Activated CD8-positive, alpha-beta memory T cell treated with anti-CD3 and anti-CD28 coated beads, Interleukin-2, amount 50 U/mL, for 1 hour (primary cell): ENCODE results near the gene ADAMTSL4.

Experiments used
- DNase-seq: peaks from one replicate; pipeline ENCODE4 v3.0.0-alpha.2; 2020; ENCODE audit errors: extremely low read depth

ADAMTSL4 gene

DNA sequence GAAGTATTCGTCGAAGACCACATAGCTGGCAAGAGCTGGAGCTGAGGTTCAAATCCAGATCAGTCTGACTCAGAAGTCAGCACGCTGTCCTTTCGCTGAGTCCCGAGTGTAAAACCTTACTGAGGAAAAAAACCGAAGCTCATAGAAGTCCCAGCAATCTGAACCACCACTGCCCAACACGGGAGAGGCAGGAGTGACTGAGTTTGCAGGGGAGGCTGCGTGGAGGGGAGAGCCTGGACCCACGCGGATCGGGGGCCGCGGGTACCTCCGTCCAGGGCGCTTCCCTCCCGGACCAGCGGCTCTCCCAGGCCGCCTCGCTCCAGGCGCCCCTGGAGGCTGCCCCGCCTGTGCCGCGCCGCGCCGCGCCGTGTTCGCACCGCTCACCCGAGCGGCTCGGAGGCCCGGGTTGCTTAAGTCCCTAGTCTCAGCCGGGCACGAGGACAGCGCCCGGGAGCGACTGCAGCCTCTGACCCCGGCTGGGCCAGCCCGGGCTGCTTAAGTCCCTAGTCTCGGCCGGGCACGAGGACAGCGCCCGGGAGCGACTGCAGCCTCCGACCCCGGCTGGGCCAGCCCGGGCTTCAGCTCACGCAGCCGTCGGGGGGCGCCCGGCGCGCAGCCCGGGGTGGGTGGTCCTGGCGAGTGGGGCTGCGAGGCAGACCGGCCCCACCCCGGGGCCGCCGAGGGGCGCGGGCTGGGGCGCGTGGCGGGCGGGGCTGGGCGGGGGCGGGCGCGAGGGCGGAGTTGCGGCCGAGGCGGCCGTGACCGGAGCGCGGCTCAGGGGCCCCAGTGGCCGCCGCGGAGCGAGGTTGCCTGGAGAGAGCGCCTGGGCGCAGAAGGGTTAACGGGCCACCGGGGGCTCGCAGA lies at the start of gene ADAMTSL4:
Gene ADAMTSL4, plus strand, starts transcription at position 777 of the 864 bp plus-strand sequence. CDS start 2,881 bp downstream, outside the sequence.
- DNase-seq = no peak

DNA sequence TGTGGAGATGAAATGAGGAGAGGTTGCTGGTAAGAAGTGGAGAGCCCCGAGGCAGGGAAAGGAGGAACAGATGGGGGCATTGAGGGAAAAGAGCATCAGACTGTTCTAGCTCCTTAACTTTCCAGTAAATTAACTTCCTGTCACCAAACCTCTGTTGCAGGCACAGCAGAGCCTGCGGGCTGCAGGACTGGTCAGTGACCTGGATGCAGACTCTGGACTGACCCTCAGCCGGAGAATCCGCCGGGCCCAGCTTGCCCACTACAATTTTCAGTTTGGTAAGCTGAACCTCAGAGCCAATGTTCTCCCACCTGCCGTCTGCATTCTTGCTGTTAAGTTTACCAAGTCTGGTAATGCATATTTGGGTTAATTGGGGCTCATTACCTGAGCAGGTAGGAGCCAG lies 43.8 kb upstream of the ADAMTSL4 start:
- no peak for DNase-seq

- DNase-seq = no peak
Observed at GRCh38 chr1:150507912-150508864, 41.0 kb upstream of the ADAMTSL4 start, which contains the start of gene ECM1. ECM1 (plus strand) TSS chr1:150508109; CDS start chr1:150508210, 101 bp downstream.

DNA sequence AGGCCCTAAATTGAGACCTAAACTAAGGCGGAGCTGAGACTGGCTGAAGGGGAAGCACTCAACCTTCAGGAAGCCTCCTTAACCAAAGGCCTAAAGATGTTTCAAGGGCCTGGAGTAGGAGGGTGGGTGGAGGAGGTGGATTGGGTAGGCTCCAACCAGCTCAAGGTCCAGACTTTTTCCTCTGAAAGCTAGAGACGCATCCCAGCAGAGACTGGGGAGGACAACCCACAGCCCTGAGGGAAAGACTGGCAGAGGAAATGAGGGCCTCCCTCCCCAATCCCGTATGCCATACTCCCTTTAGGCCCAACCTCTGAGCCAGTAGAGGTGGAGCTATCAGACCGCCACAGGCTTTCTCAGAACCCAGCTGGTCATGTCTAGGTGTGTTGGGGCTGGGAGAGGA lies 40.2 kb upstream of the ADAMTSL4 start:
- no peak for DNase-seq

DNA sequence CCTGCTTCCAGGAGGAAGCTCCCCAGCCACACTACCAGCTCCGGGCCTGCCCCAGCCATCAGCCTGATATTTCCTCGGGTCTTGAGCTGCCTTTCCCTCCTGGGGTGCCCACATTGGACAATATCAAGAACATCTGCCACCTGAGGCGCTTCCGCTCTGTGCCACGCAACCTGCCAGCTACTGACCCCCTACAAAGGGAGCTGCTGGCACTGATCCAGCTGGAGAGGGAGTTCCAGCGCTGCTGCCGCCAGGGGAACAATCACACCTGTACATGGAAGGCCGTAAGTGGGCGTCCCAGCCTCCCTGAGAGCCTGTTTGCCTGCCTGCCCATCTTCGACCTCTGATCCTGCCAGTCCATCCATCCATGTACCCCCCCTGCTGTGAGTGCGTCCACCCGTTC lies 37.7 kb upstream of the ADAMTSL4 start:
- no peak for DNase-seq

GRCh38 chr1:150511985-150512660 lies 37.1 kb upstream of the ADAMTSL4 start:
- DNase-seq = no peak

- no peak for DNase-seq
Observed at GRCh38 chr1:150512846-150513245, 36.4 kb upstream of the ADAMTSL4 start.

DNA sequence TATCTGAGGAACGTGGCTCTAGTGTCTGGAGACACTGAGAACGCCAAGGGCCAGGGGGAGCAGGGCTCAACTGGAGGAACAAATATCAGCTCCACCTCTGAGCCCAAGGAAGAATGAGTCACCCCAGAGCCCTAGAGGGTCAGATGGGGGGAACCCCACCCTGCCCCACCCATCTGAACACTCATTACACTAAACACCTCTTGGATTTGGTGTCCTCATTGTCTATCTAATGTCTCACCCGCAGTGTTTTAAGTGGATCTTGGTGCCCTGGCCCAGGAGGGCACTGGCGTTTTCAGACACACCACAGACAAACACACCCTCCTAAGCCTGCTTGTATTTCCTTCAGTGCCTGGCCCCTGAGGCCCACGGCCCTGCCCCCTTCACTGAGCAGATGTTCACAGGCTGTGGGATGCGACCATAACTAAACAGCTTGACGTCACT lies 35.8 kb upstream of the ADAMTSL4 start:
- DNase-seq = no peak

- no peak for DNase-seq
Observed at GRCh38 chr1:150514260-150514659, 34.9 kb upstream of the ADAMTSL4 start.

DNA sequence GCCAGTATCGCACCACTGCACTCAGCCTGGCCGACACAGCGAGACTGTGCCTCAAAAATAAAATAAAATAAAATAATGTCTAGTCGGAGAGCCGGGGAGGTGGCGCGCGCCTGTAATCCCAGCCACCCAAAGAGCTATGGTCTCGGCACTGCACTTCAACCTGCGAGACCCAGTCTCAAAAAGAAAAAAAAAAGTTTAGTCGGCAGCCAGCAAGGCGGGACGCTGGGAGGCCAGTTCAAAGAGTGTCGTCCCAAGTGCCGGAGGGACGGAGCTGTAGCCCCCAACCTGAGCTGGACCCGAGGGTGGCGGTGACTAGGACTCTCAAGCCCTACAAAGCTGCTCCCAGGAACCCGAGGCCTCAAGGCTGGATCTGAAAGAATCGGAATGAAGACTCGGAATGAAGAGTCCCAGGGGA lies 34.3 kb upstream of the ADAMTSL4 start:
- no peak for DNase-seq

- peak; percentile 63 for DNase-seq
Observed at GRCh38 chr1:150515328-150516049, 33.7 kb upstream of the ADAMTSL4 start, which contains the start of gene FALEC. FALEC (plus strand) TSS chr1:150515752.

DNA sequence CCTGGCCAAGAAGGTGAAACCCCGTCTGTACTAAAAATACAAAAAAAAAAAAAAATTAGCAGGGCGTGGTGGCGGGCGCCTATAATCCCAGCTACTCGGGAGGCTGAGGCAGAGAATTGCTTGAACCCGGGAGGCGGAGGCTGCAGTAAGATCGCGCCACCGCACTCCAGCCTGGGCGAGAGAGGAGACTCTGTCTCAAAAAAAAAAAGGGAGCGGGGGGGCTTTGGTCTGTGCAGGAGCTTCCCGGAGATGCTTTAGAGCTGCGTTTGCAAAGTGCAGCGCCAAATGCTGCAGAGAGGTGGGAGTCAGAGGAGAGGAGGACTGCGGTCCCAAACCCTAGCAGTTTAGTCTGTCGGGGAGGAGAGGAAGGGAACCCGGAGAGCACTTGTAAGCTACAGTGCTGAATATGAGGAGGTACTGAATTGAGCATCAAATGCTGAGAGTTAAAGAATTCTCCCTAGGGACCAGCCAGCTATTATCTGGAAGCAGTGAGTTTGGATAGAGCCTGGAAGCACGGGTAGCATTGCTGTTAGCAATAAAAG lies 33.1 kb upstream of the ADAMTSL4 start:
- DNase-seq = no peak

GRCh38 chr1:150516616-150517015 lies 32.6 kb upstream of the ADAMTSL4 start:
- no peak for DNase-seq

GRCh38 chr1:150521196-150521968 lies 27.8 kb upstream of the ADAMTSL4 start:
- DNase-seq = no peak

GRCh38 chr1:150525348-150525747 lies 23.9 kb upstream of the ADAMTSL4 start:
- DNase-seq = no peak

- DNase-seq = no peak
Observed at GRCh38 chr1:150528196-150528595, 21.0 kb upstream of the ADAMTSL4 start.

GRCh38 chr1:150529017-150529416 lies 20.2 kb upstream of the ADAMTSL4 start:
- DNase-seq = no peak

DNA sequence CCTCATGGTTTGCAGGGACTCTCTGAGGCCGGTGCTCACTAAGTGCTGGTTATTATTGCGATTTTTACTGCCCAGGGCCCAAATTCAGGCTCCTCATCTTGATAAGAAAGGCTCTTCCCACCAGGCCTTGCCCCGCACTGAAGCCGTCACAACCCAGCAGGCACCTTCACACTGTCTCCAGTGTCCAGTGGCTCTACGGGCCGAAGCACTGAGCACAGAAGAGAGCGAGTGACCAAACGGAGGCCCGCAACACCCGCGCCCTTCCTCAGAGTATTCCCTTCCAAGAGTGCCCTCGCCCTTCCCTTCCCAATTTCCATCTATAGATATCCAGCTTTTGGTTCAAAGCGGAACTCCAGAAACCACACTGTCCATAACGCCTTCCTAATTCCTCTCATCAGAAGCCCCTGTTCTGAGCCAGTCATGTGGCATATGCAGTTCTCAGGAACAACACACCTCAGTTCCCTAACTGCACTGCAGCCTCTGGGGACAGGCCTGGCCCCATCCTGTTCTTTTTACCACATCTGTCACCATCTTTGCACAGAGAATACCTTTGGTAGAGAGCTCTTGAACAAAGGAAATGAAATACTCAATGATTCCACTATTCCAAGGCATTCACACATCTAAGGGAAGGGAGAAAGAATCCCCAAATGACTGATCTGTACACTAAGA lies 18.6 kb upstream of the ADAMTSL4 start:
- no peak for DNase-seq

DNA sequence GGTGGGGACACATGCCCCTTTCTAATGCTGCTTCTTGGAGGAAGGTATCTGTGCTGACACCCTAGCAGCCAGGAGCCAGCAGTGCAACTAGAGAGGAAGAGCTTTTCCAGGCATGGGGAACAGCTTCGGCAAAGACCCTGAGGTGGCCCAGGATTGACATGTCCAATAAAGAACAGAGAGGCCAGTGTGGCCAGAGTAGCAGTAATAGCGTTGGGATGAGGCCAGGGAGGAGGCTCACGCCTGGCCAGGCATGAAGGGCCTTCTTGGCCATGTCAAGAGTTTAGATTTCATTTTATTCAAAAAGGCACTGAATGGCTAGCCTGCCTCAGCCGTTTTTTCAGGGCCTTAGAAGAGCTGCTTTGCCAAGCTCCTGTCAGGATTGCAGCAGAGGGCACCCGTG lies 16.3 kb upstream of the ADAMTSL4 start:
- no peak for DNase-seq
